Hypothalamus (tissue), 51 donors: ENCODE data around the gene BAIAP3.
"Not testable (repeated sequence)": the region's sequence is repeated elsewhere in the genome, so short reads cannot be mapped to it uniquely, and the experiment has no call there.

ENCODE experiments used
- DNase-seq, 51 donors: peaks; one replicate each; lab custom pipeline; 2025; lab: John Stamatoyannopoulos, UW

Gene BAIAP3

GRCh38 chr16:1315081-1316032, 18.1 kb upstream of the BAIAP3 start:
- no peak for DNase-seq

GRCh38 chr16:1316033-1316405, 17.4 kb upstream of the BAIAP3 start:
- DNase-seq: no peak

GRCh38 chr16:1317479-1318267, 15.8 kb upstream of the BAIAP3 start:
- no peak for DNase-seq

- DNase-seq: no peak
Observed at GRCh38 chr16:1318268-1318545, 15.2 kb upstream of the BAIAP3 start.

- no peak for DNase-seq
Observed at GRCh38 chr16:1319041-1319440, 14.4 kb upstream of the BAIAP3 start.

- no peak for DNase-seq
Observed at GRCh38 chr16:1320097-1320496, 13.3 kb upstream of the BAIAP3 start.

- no peak for DNase-seq
Observed at GRCh38 chr16:1320658-1321240, 12.7 kb upstream of the BAIAP3 start.

- DNase-seq: no peak
Observed at GRCh38 chr16:1322407-1322806, 11.0 kb upstream of the BAIAP3 start.

GRCh38 chr16:1323296-1324239, 9.9 kb upstream of the BAIAP3 start:
- DNase-seq: peak in 30 of 51 donors; percentile 15 to 65 (median 36)

- no peak for DNase-seq
Observed at GRCh38 chr16:1324286-1324826, 9.1 kb upstream of the BAIAP3 start.

- DNase-seq: no peak
Observed at GRCh38 chr16:1325261-1325660, 8.2 kb upstream of the BAIAP3 start.

- DNase-seq: no peak
Observed at GRCh38 chr16:1325673-1326371, 7.6 kb upstream of the BAIAP3 start.

GRCh38 chr16:1326391-1326790, 7.1 kb upstream of the BAIAP3 start:
- DNase-seq: no peak

- no peak for DNase-seq
Observed at GRCh38 chr16:1326946-1327618, 6.4 kb upstream of the BAIAP3 start.

GRCh38 chr16:1327619-1327947, 5.9 kb upstream of the BAIAP3 start:
- DNase-seq: peak in 3 of 51 donors; percentile 24 to 30 (median 24)

GRCh38 chr16:1328136-1328535, 5.3 kb upstream of the BAIAP3 start:
- DNase-seq: not testable (repeated sequence)

- not testable (repeated sequence) for DNase-seq
Observed at GRCh38 chr16:1328961-1329360, 4.5 kb upstream of the BAIAP3 start.

- DNase-seq: no peak
Observed at GRCh38 chr16:1330260-1330914, 3.1 kb upstream of the BAIAP3 start.
